ENCODE results near the gene ANKRD18A.

DNA sequence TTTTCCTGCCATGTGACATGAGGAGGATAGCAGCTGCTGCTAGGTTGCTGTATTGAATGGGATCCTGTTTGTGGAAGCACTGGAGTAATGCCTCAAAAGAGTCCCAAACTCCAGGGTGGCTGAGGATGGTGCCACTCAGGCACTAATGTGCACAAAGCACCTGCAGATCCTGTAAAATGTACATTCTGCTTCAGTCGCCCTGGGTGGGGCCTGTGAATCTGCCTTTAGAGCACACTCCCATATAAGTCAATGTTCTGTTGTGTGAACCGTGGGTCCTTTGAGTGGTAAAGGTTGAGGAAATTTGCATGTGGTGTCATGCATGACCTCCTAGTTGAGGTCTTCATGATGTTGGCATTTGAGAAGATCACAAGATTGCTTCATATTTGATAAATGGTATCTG lies 31.6 kb upstream of the ANKRD18A start:
- TF ChIP-seq, protein P1, sequence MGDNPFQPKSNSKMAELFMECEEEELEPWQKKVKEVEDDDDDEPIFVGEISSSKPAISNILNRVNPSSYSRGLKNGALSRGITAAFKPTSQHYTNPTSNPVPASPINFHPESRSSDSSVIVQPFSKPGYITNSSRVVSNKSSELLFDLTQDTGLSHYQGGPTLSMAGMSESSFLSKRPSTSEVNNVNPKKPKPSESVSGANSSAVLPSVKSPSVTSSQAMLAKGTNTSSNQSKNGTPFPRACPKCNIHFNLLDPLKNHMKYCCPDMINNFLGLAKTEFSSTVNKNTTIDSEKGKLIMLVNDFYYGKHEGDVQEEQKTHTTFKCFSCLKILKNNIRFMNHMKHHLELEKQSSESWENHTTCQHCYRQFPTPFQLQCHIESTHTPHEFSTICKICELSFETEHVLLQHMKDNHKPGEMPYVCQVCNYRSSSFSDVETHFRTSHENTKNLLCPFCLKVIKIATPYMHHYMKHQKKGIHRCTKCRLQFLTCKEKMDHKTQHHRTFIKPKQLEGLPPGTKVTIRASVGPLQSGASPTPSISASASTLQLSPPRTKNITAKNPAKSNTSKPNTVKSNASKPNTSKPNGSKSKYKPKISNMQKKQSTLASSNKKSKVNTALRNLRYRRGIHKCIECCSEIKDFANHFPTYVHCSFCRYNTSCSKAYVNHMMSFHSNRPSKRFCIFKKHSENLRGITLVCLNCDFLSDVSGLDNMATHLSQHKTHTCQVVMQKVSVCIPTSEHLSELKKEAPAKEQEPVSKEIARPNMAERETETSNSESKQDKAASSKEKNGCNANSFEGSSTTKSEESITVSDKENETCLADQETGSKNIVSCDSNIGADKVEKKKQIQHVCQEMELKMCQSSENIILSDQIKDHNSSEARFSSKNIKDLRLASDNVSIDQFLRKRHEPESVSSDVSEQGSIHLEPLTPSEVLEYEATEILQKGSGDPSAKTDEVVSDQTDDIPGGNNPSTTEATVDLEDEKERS (tag by site-specific recombination; IDR thresholded peaks at IDR 0.05): no peak
- no peak for TF ChIP-seq ZNF76 (tag by site-specific recombination; IDR thresholded peaks at IDR 0.05; ENCODE audit: borderline replicate concordance, low read depth)
- TF ChIP-seq, protein P2, sequence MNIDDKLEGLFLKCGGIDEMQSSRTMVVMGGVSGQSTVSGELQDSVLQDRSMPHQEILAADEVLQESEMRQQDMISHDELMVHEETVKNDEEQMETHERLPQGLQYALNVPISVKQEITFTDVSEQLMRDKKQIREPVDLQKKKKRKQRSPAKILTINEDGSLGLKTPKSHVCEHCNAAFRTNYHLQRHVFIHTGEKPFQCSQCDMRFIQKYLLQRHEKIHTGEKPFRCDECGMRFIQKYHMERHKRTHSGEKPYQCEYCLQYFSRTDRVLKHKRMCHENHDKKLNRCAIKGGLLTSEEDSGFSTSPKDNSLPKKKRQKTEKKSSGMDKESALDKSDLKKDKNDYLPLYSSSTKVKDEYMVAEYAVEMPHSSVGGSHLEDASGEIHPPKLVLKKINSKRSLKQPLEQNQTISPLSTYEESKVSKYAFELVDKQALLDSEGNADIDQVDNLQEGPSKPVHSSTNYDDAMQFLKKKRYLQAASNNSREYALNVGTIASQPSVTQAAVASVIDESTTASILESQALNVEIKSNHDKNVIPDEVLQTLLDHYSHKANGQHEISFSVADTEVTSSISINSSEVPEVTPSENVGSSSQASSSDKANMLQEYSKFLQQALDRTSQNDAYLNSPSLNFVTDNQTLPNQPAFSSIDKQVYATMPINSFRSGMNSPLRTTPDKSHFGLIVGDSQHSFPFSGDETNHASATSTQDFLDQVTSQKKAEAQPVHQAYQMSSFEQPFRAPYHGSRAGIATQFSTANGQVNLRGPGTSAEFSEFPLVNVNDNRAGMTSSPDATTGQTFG (tag by site-specific recombination; IDR thresholded peaks at IDR 0.05; ENCODE audit: borderline replicate concordance): no peak
- TF ChIP-seq, protein P3, sequence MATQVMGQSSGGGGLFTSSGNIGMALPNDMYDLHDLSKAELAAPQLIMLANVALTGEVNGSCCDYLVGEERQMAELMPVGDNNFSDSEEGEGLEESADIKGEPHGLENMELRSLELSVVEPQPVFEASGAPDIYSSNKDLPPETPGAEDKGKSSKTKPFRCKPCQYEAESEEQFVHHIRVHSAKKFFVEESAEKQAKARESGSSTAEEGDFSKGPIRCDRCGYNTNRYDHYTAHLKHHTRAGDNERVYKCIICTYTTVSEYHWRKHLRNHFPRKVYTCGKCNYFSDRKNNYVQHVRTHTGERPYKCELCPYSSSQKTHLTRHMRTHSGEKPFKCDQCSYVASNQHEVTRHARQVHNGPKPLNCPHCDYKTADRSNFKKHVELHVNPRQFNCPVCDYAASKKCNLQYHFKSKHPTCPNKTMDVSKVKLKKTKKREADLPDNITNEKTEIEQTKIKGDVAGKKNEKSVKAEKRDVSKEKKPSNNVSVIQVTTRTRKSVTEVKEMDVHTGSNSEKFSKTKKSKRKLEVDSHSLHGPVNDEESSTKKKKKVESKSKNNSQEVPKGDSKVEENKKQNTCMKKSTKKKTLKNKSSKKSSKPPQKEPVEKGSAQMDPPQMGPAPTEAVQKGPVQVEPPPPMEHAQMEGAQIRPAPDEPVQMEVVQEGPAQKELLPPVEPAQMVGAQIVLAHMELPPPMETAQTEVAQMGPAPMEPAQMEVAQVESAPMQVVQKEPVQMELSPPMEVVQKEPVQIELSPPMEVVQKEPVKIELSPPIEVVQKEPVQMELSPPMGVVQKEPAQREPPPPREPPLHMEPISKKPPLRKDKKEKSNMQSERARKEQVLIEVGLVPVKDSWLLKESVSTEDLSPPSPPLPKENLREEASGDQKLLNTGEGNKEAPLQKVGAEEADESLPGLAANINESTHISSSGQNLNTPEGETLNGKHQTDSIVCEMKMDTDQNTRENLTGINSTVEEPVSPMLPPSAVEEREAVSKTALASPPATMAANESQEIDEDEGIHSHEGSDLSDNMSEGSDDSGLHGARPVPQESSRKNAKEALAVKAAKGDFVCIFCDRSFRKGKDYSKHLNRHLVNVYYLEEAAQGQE (tag by site-specific recombination; IDR thresholded peaks at IDR 0.05): no peak
- TF ChIP-seq ZNF791 (tag by site-specific recombination; IDR thresholded peaks at IDR 0.05): no peak
- no peak for TF ChIP-seq KLF9 (tag by site-specific recombination; IDR thresholded peaks at IDR 0.05; ENCODE audit: low read depth)
- TF ChIP-seq, protein P4, sequence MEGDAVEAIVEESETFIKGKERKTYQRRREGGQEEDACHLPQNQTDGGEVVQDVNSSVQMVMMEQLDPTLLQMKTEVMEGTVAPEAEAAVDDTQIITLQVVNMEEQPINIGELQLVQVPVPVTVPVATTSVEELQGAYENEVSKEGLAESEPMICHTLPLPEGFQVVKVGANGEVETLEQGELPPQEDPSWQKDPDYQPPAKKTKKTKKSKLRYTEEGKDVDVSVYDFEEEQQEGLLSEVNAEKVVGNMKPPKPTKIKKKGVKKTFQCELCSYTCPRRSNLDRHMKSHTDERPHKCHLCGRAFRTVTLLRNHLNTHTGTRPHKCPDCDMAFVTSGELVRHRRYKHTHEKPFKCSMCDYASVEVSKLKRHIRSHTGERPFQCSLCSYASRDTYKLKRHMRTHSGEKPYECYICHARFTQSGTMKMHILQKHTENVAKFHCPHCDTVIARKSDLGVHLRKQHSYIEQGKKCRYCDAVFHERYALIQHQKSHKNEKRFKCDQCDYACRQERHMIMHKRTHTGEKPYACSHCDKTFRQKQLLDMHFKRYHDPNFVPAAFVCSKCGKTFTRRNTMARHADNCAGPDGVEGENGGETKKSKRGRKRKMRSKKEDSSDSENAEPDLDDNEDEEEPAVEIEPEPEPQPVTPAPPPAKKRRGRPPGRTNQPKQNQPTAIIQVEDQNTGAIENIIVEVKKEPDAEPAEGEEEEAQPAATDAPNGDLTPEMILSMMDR (tag by site-specific recombination; IDR thresholded peaks at IDR 0.05): no peak
- no peak for TF ChIP-seq YY1 (tag by site-specific recombination; IDR thresholded peaks at IDR 0.05)
- TF ChIP-seq, protein P5, sequence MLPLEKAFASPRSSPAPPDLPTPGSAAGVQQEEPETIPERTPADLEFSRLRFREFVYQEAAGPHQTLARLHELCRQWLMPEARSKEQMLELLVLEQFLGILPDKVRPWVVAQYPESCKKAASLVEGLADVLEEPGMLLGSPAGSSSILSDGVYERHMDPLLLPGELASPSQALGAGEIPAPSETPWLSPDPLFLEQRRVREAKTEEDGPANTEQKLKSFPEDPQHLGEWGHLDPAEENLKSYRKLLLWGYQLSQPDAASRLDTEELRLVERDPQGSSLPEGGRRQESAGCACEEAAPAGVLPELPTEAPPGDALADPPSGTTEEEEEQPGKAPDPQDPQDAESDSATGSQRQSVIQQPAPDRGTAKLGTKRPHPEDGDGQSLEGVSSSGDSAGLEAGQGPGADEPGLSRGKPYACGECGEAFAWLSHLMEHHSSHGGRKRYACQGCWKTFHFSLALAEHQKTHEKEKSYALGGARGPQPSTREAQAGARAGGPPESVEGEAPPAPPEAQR (tag by site-specific recombination; IDR thresholded peaks at IDR 0.05): no peak
- no peak for TF ChIP-seq GLI4 (tag by site-specific recombination; IDR thresholded peaks at IDR 0.05)
- TF ChIP-seq BCL11A (tag by site-specific recombination; IDR thresholded peaks at IDR 0.05; ENCODE audit: low read depth): no peak
- no peak for TF ChIP-seq ZSCAN23 (tag by site-specific recombination; IDR thresholded peaks at IDR 0.05)

All from HEK293 (cell line).